T-cell (primary cell): ENCODE measurements around the gene TBC1D10A. TPM values are rescaled to one million over a fixed set of nuclear protein-coding genes. Genes with fewer than 3 reads are reported as not detected.
A peak's percentile ranks its signal among the peaks of the same experiment; 100 is the strongest.

ENCODE experiments used
- ATAC-seq, 4 experiments: fragments of 200-7000 bp in 3 of 4; fragments of 150-1000 bp in 1 of 4; cut with Tn5 transposase; replicated peaks in 1 of 4; 1 replicate in 3 of 4; 2 replicates in 1 of 4; pipeline ENCODE4 v1.10.0; 2021; ENCODE audit warnings: moderate library complexity in 3 of 4, mild to moderate bottlenecking in 2 of 4, moderate number of reproducible peaks in 1 of 4
- CTCF ChIA-PET, 2 donors: fragments of 300-600 bp; sonication (Branson Sonifier 250); formaldehyde crosslinking; loops; one replicate each; lab custom pipeline; 2022; ENCODE audit warnings: antibody characterized with exemption in 2 of 2; lab: Charles Lee
- POLR2A ChIA-PET, 2 donors: fragments of 300-600 bp; sonication (Branson Sonifier 250); formaldehyde crosslinking; loops; one replicate each; lab custom pipeline; 2022; ENCODE audit warnings: antibody characterized with exemption in 2 of 2; lab: Charles Lee
- DNase-seq, 35 experiments: peaks; one replicate each; pipeline versions ENCODE4 v3.0.0 to v3.0.0-alpha.2; 2013 to 2023
- H3K27ac ChIP-seq: one replicate; pipeline ENCODE4 v1.5.1; 2013; ENCODE audit warnings: low read length
- H3K27me3 ChIP-seq, 2 experiments: replicated peaks in 1 of 2; 1 replicate in 1 of 2; 2 replicates in 1 of 2; pipeline versions ENCODE4 v1.6.1 to v1.7.0; 2013; ENCODE audit warnings: low read length in 1 of 2, mixed read lengths in 1 of 2; ENCODE audit not compliant: control insufficient read depth in 2 of 2, insufficient read depth in 2 of 2; ENCODE audit errors: extremely low read depth in 1 of 2
- H3K36me3 ChIP-seq, 2 donors: 1 replicate in 1 of 2; 2 replicates in 1 of 2; pipeline versions ENCODE4 v1.6.1 to v1.7.0; 2013; ENCODE audit warnings: low read length in 1 of 2; ENCODE audit not compliant: control insufficient read depth in 2 of 2, insufficient read depth in 1 of 2; ENCODE audit errors: extremely low read depth in 1 of 2
- H3K4me1 ChIP-seq, 2 experiments: 1 replicate in 1 of 2; 2 replicates in 1 of 2; pipeline versions ENCODE4 v1.6.1 to v1.7.0; 2013; ENCODE audit warnings: low read length in 2 of 2, mixed read lengths in 1 of 2; ENCODE audit not compliant: insufficient read depth in 2 of 2, control insufficient read depth in 1 of 2; ENCODE audit errors: extremely low read depth in 1 of 2
- H3K4me3 ChIP-seq, 2 donors: 1 replicate in 1 of 2; 2 replicates in 1 of 2; pipeline versions ENCODE4 v1.5.1 to v1.7.0; 2013; ENCODE audit warnings: mild to moderate bottlenecking in 2 of 2, low read length in 1 of 2, moderate library complexity in 1 of 2; ENCODE audit not compliant: control insufficient read depth in 1 of 2; ENCODE audit errors: extremely low read depth in 1 of 2
- H3K9me3 ChIP-seq: 2 replicates; pipeline ENCODE4 v1.7.0; 2013
- H3K27ac Mint-ChIP-seq, 2 donors: one replicate each; pipeline ENCODE4 v1.8.0; 2020 to 2021; ENCODE audit warnings: mild to moderate bottlenecking in 2 of 2, mixed read lengths in 2 of 2
- H3K27me3 Mint-ChIP-seq, 2 donors: one replicate each; pipeline ENCODE4 v1.8.0; 2021 to 2022; ENCODE audit warnings: mixed read lengths in 2 of 2
- H3K36me3 Mint-ChIP-seq: one replicate; pipeline ENCODE4 v1.8.0; 2021; ENCODE audit warnings: mixed read lengths
- H3K4me1 Mint-ChIP-seq, 3 donors: one replicate each; pipeline ENCODE4 v1.8.0; 2020 to 2022; ENCODE audit warnings: mixed read lengths in 3 of 3, mild to moderate bottlenecking in 1 of 3
- H3K4me3 Mint-ChIP-seq, 3 donors: one replicate each; pipeline ENCODE4 v1.8.0; 2020 to 2022; ENCODE audit warnings: mild to moderate bottlenecking in 3 of 3, mixed read lengths in 3 of 3, moderate library complexity in 3 of 3
- H3K9me3 Mint-ChIP-seq, 3 donors: one replicate each; pipeline ENCODE4 v1.8.0; 2020 to 2022; ENCODE audit warnings: mixed read lengths in 3 of 3
- WGBS: methylation state at CpG from one replicate; pipeline ENCODE4 v1.1.5; 2013; ENCODE audit warnings: missing lambda C conversion rate; ENCODE audit not compliant: insufficient coverage; 5-methylcytosine and 5-hydroxymethylcytosine counted together
- total RNA-seq, 35 experiments: library from RNA in 6 of 35; stranded (reverse) in 6 of 35; fragments of 120-200 nt in 1 of 35; gene quantifications; one replicate each; pipeline versions ENCODE4 v1.2.1 to v1.2.4 and lab custom pipeline; 2013 to 2026

TBC1D10A gene
- total RNA-seq, 5 donors from 2014 or later (not counting 1 experiment from before 2014, with no cell fraction given), result 56.2 to 84.3 (median 82.3) TPM

GRCh38 chr22:30277547-30278344 lies 49.0 kb downstream of the TBC1D10A start:
- H3K36me3 Mint-ChIP-seq, result no peaks in the 10 kb centered on the region
- H3K4me3 ChIP-seq, result no peak overlapping the region
- H3K36me3 ChIP-seq, result no peaks in the 10 kb centered on the region
- ChIA-PET POLR2A (interaction anchor here in 1 of 2 donors (0.7 kb wide), 1 partner anchor 105 kb away, joined by 4 read pairs; no protein-coding TSS in a partner anchor), CTCF (interaction anchor here in 1 of 2 donors (0.7 kb wide), 1 partner anchor 1331 kb away, joined by 6 read pairs; no protein-coding TSS in a partner anchor)
- H3K27ac Mint-ChIP-seq, result no peak overlapping the region
- H3K4me1 ChIP-seq, result peaks cover 2 to 29% of the 10 kb centered on the region in 2 experiments
- 86% methylated on average over 13 of the region's 14 CpGs for WGBS
- DNase-seq (no peak), ATAC-seq (no peak)
- no peaks in the 10 kb centered on the region for H3K9me3 ChIP-seq
- H3K27ac ChIP-seq, result no peak overlapping the region
- no peaks in the 10 kb centered on the region for H3K27me3 Mint-ChIP-seq
- H3K27me3 ChIP-seq, result peaks cover 0 to 19% of the 10 kb centered on the region in 2 experiments
- no peak overlapping the region for H3K4me3 Mint-ChIP-seq
- H3K9me3 Mint-ChIP-seq, result no peaks in the 10 kb centered on the region
- peaks cover 37 to 62% (median 54%) of the 10 kb centered on the region in 3 donors for H3K4me1 Mint-ChIP-seq

- ATAC-seq, result peak; percentile 34 to 63 (median 49)
- ChIA-PET CTCF (no interaction called here), POLR2A (no interaction called here)
- WGBS, result 18% methylated on average over 6 of the region's 8 CpGs
- Histone ChIP-seq H3K4me1 (peaks cover 0 to 20% of the 10 kb centered on the region in 2 experiments), H3K9me3 (no peaks in the 10 kb centered on the region), H3K4me3 (peak overlapping the region in 1 of 2 donors; percentile 21), H3K36me3 (no peaks in the 10 kb centered on the region), H3K27me3 (peaks cover 0 to 18% of the 10 kb centered on the region in 2 experiments), H3K27ac (no peak overlapping the region)
- peak overlapping the region; percentile 52 to 75 for H3K27ac Mint-ChIP-seq
- no peaks in the 10 kb centered on the region for H3K36me3 Mint-ChIP-seq
- DNase-seq, result no peak
- peaks cover 31 to 55% (median 50%) of the 10 kb centered on the region in 3 donors for H3K4me1 Mint-ChIP-seq
- peak overlapping the region; percentile 53 to 82 (median 56) for H3K4me3 Mint-ChIP-seq
- H3K27me3 Mint-ChIP-seq, result no peaks in the 10 kb centered on the region
- H3K9me3 Mint-ChIP-seq, result no peaks in the 10 kb centered on the region
Measured at GRCh38 chr22:30276039-30276438, 50.7 kb downstream of the TBC1D10A start.

- Mint-ChIP-seq H3K36me3 (peaks cover 1% of the 10 kb centered on the region), H3K27me3 (no peaks in the 10 kb centered on the region), H3K4me1 (peaks cover 31 to 58% (median 50%) of the 10 kb centered on the region in 3 donors), H3K4me3 (peak overlapping the region; percentile 53 to 82 (median 56)), H3K9me3 (no peaks in the 10 kb centered on the region), H3K27ac (peak overlapping the region; percentile 52 to 75)
- ATAC-seq (peak; percentile 64 to 87 (median 69)), DNase-seq (peak in 2 of 35 experiments; percentile 45 to 61)
- H3K27ac ChIP-seq, result no peak overlapping the region
- 63% methylated on average over 6 of the region's 8 CpGs for WGBS
- peak overlapping the region in 1 of 2 donors; percentile 21 for H3K4me3 ChIP-seq
- peaks cover 0 to 20% of the 10 kb centered on the region in 2 experiments for H3K4me1 ChIP-seq
- no peaks in the 10 kb centered on the region for H3K9me3 ChIP-seq
- ChIA-PET CTCF (no interaction called here), POLR2A (no interaction called here)
- peaks cover 0 to 18% of the 10 kb centered on the region in 2 experiments for H3K27me3 ChIP-seq
- H3K36me3 ChIP-seq, result peaks cover 0 to 3% of the 10 kb centered on the region in 2 donors
Measured at GRCh38 chr22:30275625-30276024, 51.1 kb downstream of the TBC1D10A start.

- POLR2A ChIA-PET, result interaction anchor here in 1 of 2 donors (0.7 kb wide), 1 partner anchor 964 kb away, joined by 5 read pairs; no protein-coding TSS in a partner anchor
Measured at GRCh38 chr22:30274437-30274812, 52.3 kb downstream of the TBC1D10A start.

GRCh38 chr22:30273711-30274436 lies 52.9 kb downstream of the TBC1D10A start:
- no peak overlapping the region for H3K4me3 Mint-ChIP-seq
- 85% methylated on average over 3 of the region's 10 CpGs for WGBS
- H3K27me3 Mint-ChIP-seq, result no peaks in the 10 kb centered on the region
- peaks cover 23 to 50% (median 41%) of the 10 kb centered on the region in 3 donors for H3K4me1 Mint-ChIP-seq
- peaks cover 4% of the 10 kb centered on the region for H3K36me3 Mint-ChIP-seq
- Histone ChIP-seq H3K4me1 (peaks cover 0 to 15% of the 10 kb centered on the region in 2 experiments), H3K27ac (no peak overlapping the region), H3K9me3 (no peaks in the 10 kb centered on the region), H3K36me3 (peaks cover 0 to 9% of the 10 kb centered on the region in 2 donors), H3K4me3 (no peak overlapping the region), H3K27me3 (peaks cover 0 to 18% of the 10 kb centered on the region in 2 experiments)
- DNase-seq, result no peak
- CTCF ChIA-PET, result no interaction called here
- no peaks in the 10 kb centered on the region for H3K9me3 Mint-ChIP-seq
- H3K27ac Mint-ChIP-seq, result peak overlapping the region; percentile 70 to 84
- POLR2A ChIA-PET, result no interaction called here
- ATAC-seq, result no peak

More at GRCh38 chr22:30274437-30274812, 52.3 kb downstream of the TBC1D10A start:
- Histone ChIP-seq H3K27me3 (peaks cover 0 to 18% of the 10 kb centered on the region in 2 experiments), H3K4me1 (peaks cover 0 to 17% of the 10 kb centered on the region in 2 experiments), H3K9me3 (no peaks in the 10 kb centered on the region), H3K4me3 (no peak overlapping the region), H3K27ac (no peak overlapping the region), H3K36me3 (peaks cover 0 to 8% of the 10 kb centered on the region in 2 donors)
- DNase-seq (no peak), ATAC-seq (no peak)
- Mint-ChIP-seq H3K4me3 (no peak overlapping the region), H3K27me3 (no peaks in the 10 kb centered on the region), H3K36me3 (peaks cover 4% of the 10 kb centered on the region), H3K27ac (peak overlapping the region in 1 of 2 donors; percentile 17), H3K4me1 (peaks cover 27 to 54% (median 45%) of the 10 kb centered on the region in 3 donors), H3K9me3 (no peaks in the 10 kb centered on the region)
- CTCF ChIA-PET, result no interaction called here
- WGBS, result 86% methylated on average over 6 of the region's 9 CpGs
